Duodenal mucosa (tissue), 2 donors: ENCODE measurements around the gene NEUROD2.

ENCODE experiments used
- H3K27ac ChIP-seq: one replicate; pipeline ENCODE4 v1.7.0; 2013; ENCODE audit warnings: low read depth, low read length
- H3K27me3 ChIP-seq, 2 donors: one replicate each; pipeline ENCODE4 v1.7.0; 2013; ENCODE audit warnings: low read length in 2 of 2, control low read depth in 1 of 2; ENCODE audit not compliant: insufficient read depth in 2 of 2, control insufficient read depth in 1 of 2
- H3K36me3 ChIP-seq, 2 donors: one replicate each; pipeline ENCODE4 v1.7.0; 2013; ENCODE audit warnings: low read length in 2 of 2, control low read depth in 1 of 2; ENCODE audit not compliant: insufficient read depth in 2 of 2, control insufficient read depth in 1 of 2
- H3K4me1 ChIP-seq, 2 donors: one replicate each; pipeline ENCODE4 v1.7.0; 2013; ENCODE audit warnings: low read length in 2 of 2, control low read depth in 1 of 2; ENCODE audit not compliant: insufficient read depth in 2 of 2, control insufficient read depth in 1 of 2
- H3K4me3 ChIP-seq, 2 donors: one replicate each; pipeline ENCODE4 v1.7.0; 2013; ENCODE audit warnings: low read length in 2 of 2, low read depth in 1 of 2
- H3K9ac ChIP-seq, 2 donors: one replicate each; pipeline ENCODE4 v1.7.0; 2013; ENCODE audit warnings: low read length in 2 of 2, low read depth in 1 of 2
- H3K9me3 ChIP-seq, 2 donors: one replicate each; pipeline ENCODE4 v1.7.0; 2013; ENCODE audit warnings: low read length in 2 of 2, control low read depth in 1 of 2; ENCODE audit not compliant: control insufficient read depth in 1 of 2

Gene NEUROD2

GRCh38 chr17:39564211-39564848 lies 43.4 kb downstream of the NEUROD2 start:
- H3K9me3 ChIP-seq = no peaks in the 10 kb centered on the region
- no peak overlapping the region for H3K9ac ChIP-seq
- H3K4me1 ChIP-seq = no peaks in the 10 kb centered on the region
- peaks cover 13 to 50% of the 10 kb centered on the region in 2 donors for H3K36me3 ChIP-seq
- H3K4me3 ChIP-seq = no peak overlapping the region
- H3K27me3 ChIP-seq = no peaks in the 10 kb centered on the region
- no peak overlapping the region for H3K27ac ChIP-seq

GRCh38 chr17:39563476-39563875 lies 44.2 kb downstream of the NEUROD2 start:
- Histone ChIP-seq H3K4me3 (no peak overlapping the region), H3K9ac (no peak overlapping the region)

DNA sequence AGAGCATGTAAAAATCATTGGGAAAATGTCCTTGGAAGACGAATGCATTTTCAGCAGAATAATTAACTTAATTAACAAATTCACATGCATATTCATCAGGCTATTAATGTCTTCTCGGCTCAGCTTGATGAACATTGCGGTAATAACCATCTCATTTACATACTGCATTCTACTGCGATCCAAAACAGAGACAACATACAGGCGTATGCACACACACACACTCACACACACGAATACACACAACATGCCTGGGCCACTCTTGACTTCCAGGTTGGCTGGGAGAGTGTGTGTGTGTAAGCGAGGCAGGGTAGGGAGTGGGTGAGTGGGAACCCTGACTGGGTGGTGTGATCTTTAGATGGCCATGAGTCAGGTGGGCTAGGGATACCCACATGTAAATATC lies 44.7 kb downstream of the NEUROD2 start:
- Histone ChIP-seq H3K4me3 (no peak overlapping the region), H3K9me3 (no peaks in the 10 kb centered on the region), H3K9ac (no peak overlapping the region), H3K36me3 (peaks cover 7 to 51% of the 10 kb centered on the region in 2 donors), H3K4me1 (no peaks in the 10 kb centered on the region), H3K27me3 (no peaks in the 10 kb centered on the region), H3K27ac (no peak overlapping the region)

More at GRCh38 chr17:39563476-39563875, 44.2 kb downstream of the NEUROD2 start:
- Histone ChIP-seq H3K4me1 (no peaks in the 10 kb centered on the region), H3K9me3 (no peaks in the 10 kb centered on the region), H3K36me3 (peaks cover 12 to 50% of the 10 kb centered on the region in 2 donors), H3K27me3 (no peaks in the 10 kb centered on the region), H3K27ac (no peak overlapping the region)

DNA sequence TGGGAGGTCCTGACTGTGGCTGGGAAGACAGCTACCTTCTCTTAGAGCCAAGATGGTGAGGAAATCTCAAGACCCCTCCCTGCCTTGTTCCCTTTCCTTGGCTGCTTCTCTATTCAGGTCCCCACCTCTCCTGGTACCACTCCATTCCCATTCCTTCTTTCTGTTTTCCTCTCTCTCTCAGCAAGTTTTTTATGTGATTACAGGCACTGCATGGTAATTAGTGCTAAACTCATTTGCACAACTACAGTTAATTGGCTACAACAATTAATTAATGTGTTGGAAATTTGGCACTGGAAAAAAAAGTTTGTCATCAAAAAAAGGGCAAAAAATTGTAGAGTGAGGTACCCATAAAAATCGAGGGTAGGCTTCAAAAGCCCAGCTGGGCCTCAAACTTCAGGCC lies 45.3 kb downstream of the NEUROD2 start:
- H3K4me3 ChIP-seq = no peak overlapping the region
- H3K36me3 ChIP-seq = peaks cover 1 to 52% of the 10 kb centered on the region in 2 donors
- H3K4me1 ChIP-seq = no peaks in the 10 kb centered on the region
- no peak overlapping the region for H3K27ac ChIP-seq
- H3K27me3 ChIP-seq = no peaks in the 10 kb centered on the region
- H3K9ac ChIP-seq = no peak overlapping the region
- H3K9me3 ChIP-seq = no peaks in the 10 kb centered on the region

DNA sequence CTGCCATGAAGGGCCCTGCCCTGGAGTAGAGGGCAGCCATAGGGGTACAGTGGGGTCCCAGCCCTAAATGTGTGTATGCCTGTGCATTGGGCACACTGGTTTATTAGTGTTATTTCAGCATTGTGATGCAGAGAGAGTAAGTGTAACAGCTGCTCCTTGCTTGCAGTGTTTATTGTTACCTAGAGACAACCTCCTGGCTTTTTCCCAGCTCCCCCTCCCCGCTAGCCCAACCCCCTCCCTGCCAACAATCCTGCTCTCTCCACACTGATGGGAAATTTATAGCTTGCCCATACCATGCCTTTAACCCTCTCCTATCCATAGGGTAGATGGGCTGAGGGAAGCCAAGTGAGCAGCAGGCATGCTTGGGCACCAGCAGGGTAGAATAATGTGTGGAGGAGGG lies 51.3 kb downstream of the NEUROD2 start:
- peaks cover 12 to 58% of the 10 kb centered on the region in 2 donors for H3K36me3 ChIP-seq
- no peaks in the 10 kb centered on the region for H3K9me3 ChIP-seq
- H3K4me1 ChIP-seq = no peaks in the 10 kb centered on the region
- no peak overlapping the region for H3K4me3 ChIP-seq
- no peak overlapping the region for H3K27ac ChIP-seq
- no peak overlapping the region for H3K9ac ChIP-seq
- H3K27me3 ChIP-seq = no peaks in the 10 kb centered on the region

GRCh38 chr17:39555368-39555767 lies 52.4 kb downstream of the NEUROD2 start:
- Histone ChIP-seq H3K4me1 (no peaks in the 10 kb centered on the region), H3K27ac (no peak overlapping the region), H3K27me3 (no peaks in the 10 kb centered on the region), H3K36me3 (peaks cover 12 to 60% of the 10 kb centered on the region in 2 donors), H3K9me3 (no peaks in the 10 kb centered on the region), H3K9ac (no peak overlapping the region), H3K4me3 (no peak overlapping the region)
